Panc1 (cell line): ENCODE results near the gene EYS. TPM values are rescaled to one million over a fixed set of nuclear protein-coding genes. Genes with fewer than 3 reads are reported as not detected.

Experiments used
- ATAC-seq: fragments of 200-7000 bp; cut with Tn5 transposase; 2 replicates; pipeline ENCODE4 v1.9.1; 2020; ENCODE audit warnings: mild to moderate bottlenecking, moderate library complexity
- BruUV-seq: library from RNA; stranded (reverse); fragments of 400-500 nt; replicated peaks from 2 replicates; lab custom pipeline; 2021; lab: Mats Ljungman, UMichigan
- CTCF ChIA-PET: fragments of 300-600 bp; sonication (Branson Sonifier 250); formaldehyde crosslinking; loops from one replicate; lab custom pipeline; 2022; ENCODE audit warnings: antibody characterized with exemption; lab: Charles Lee
- POLR2A ChIA-PET: fragments of 300-600 bp; sonication (Branson Sonifier 250); formaldehyde crosslinking; loops from one replicate; lab custom pipeline; 2022; ENCODE audit warnings: antibody characterized with exemption; lab: Charles Lee
- DNase-seq: peaks from one replicate; pipeline ENCODE4 v3.0.0-alpha.2; 2010; ENCODE audit warnings: low read depth, low spot score
- H3K27ac ChIP-seq: 2 replicates; pipeline ENCODE4 v1.5.1; 2011; ENCODE audit warnings: mild to moderate bottlenecking, low read length, inconsistent platforms
- H3K27me3 ChIP-seq: fragments of 200-500 bp; sonication (Bioruptor generic); 2 replicates; pipeline ENCODE4 v1.6.0; 2014; ENCODE audit warnings: low read length, inconsistent platforms; ENCODE audit not compliant: control insufficient read depth, insufficient read depth
- H3K36me3 ChIP-seq: fragments of 200-500 bp; sonication (Bioruptor generic); 2 replicates; pipeline ENCODE4 v1.5.1; 2014; ENCODE audit warnings: inconsistent platforms, mild to moderate bottlenecking, low read length, moderate library complexity; ENCODE audit not compliant: control insufficient read depth, insufficient read depth
- H3K4me1 ChIP-seq: 2 replicates; pipeline ENCODE4 v1.5.1; 2011; ENCODE audit warnings: inconsistent platforms, mild to moderate bottlenecking, low read length, moderate library complexity; ENCODE audit not compliant: control insufficient read depth, insufficient read depth
- H3K4me3 ChIP-seq, 2 experiments: 2 replicates each; pipeline ENCODE4 v1.5.1; 2011 to 2012; ENCODE audit warnings: low read depth in 2 of 2, low read length in 2 of 2, mild to moderate bottlenecking in 2 of 2, inconsistent platforms in 1 of 2, moderate library complexity in 1 of 2
- H3K9me3 ChIP-seq: fragments of 200-500 bp; sonication (Bioruptor generic); 2 replicates; pipeline ENCODE4 v1.5.1; 2014; ENCODE audit warnings: low read depth, mild to moderate bottlenecking, inconsistent platforms, low read length, moderate library complexity; ENCODE audit not compliant: control insufficient read depth, insufficient read depth
- POLR2AphosphoS5 ChIP-seq: IDR thresholded peaks from 2 replicates; pipeline ENCODE4 v1.6.1; 2012; ENCODE audit warnings: mild to moderate bottlenecking, low read depth, low read length, moderate library complexity
- SIN3A ChIP-seq: IDR thresholded peaks from 2 replicates; pipeline ENCODE4 v1.6.1; 2012; ENCODE audit warnings: low read depth, mild to moderate bottlenecking, low read length, moderate library complexity, borderline replicate concordance; ENCODE audit not compliant: insufficient read depth
- TCF7L2 ChIP-seq: IDR thresholded peaks from 2 replicates; pipeline ENCODE4 v1.6.1; 2011; ENCODE audit warnings: mild to moderate bottlenecking, low read depth, low read length, inconsistent platforms
- in situ Hi-C: cut with HindIII; loops from 2 replicates; pipeline ENCODE4 v1.10.0; 2016; ENCODE audit warnings: low sequenced_read_pairs, low pct_unique_long_range_greater_than_20kb
- intact Hi-C: fragments of 100-400 bp; cut with micrococcal nuclease; formaldehyde crosslinking; loops from one replicate; pipeline ENCODE4 v1.10.0; 2022; ENCODE audit not compliant: unreplicated experiment
- total RNA-seq: library from RNA; stranded (reverse); gene quantifications from one replicate; pipeline ENCODE4 v1.2.1, GENCODE V29; 2021; ENCODE audit not compliant: unreplicated experiment
- TF ChIP-seq, protein P1 (sequence below): fragments of 450-650 bp; IDR thresholded peaks from 2 replicates; pipeline ENCODE4 v1.5.1; 2017; ENCODE audit warnings: mild to moderate bottlenecking
- TF ChIP-seq, protein P2 (sequence below), 2 experiments: IDR thresholded peaks; 2 replicates each; pipeline ENCODE4 v1.6.1; 2011 to 2012; ENCODE audit warnings: low read depth in 2 of 2, control low read depth in 1 of 2, low read length in 1 of 2, mild to moderate bottlenecking in 1 of 2, moderate library complexity in 1 of 2; ENCODE audit not compliant: insufficient read depth in 1 of 2

EYS gene
- total RNA-seq, 1 experiment from 2014 or later, result not detected

DNA sequence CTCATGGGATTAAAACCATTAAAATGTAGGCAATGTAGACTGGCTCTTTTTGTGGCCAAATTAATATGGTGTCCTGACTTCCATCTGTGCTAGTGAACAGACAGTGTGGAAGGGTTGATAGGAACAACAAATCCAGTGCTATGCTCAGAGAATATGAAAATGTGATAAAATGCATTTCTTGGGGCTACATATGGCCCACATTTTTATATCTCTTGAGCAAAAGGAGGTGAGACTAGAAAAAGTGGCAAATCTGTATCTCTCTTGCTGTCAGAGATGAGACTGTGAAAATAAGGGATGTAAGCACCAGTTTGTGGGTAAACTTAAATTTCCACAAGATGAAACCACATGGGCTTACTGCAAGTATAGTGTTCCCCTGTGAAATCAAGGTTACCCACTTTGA, 1909.3 kb downstream of the EYS start:
- Histone ChIP-seq H3K4me1 (no peaks in the 10 kb centered on the region), H3K27ac (no peak overlapping the region), H3K27me3 (peaks cover 4% of the 10 kb centered on the region; the same call in 1 of the 2 replicates), H3K9me3 (no peaks in the 10 kb centered on the region), H3K36me3 (no peaks in the 10 kb centered on the region), H3K4me3 (no peak overlapping the region)
- in situ Hi-C loops (no loop called here), intact Hi-C loops (no loop called here)
- POLR2A ChIA-PET, result no interaction called here
- no TSS peak for BruUV-seq
- DNase-seq, result no peak
- CTCF ChIA-PET, result no interaction called here
- no peak for ATAC-seq
- TF ChIP-seq POLR2AphosphoS5, result no peak

DNA sequence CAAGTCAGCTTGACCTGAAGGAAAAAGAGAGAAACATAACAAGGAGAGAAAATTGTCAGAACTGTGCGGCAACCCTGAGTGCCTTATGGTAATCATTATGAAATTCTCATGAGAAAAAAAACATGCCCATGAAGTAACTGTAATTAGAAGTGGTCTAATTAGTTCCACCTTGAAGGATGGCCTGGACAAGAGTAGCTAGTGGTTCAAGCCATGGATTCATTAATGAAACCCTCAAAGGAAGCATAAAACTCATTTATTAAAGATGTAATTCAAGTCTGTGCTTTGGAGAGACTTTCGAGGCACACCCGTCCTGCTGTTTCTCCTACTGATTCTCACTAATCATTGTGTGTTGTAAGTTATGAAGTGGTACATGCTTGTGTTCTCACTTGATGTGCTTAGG, 1911.2 kb downstream of the EYS start:
- POLR2A ChIA-PET, result no interaction called here
- DNase-seq (no peak), ATAC-seq (no peak)
- in situ Hi-C loops, result no loop called here
- CTCF ChIA-PET, result no interaction called here
- Histone ChIP-seq H3K27me3 (peaks cover 4% of the 10 kb centered on the region; the same call in 1 of the 2 replicates), H3K36me3 (no peaks in the 10 kb centered on the region), H3K9me3 (no peaks in the 10 kb centered on the region), H3K4me1 (no peaks in the 10 kb centered on the region), H3K27ac (no peak overlapping the region), H3K4me3 (no peak overlapping the region)
- TF ChIP-seq, protein P1, sequence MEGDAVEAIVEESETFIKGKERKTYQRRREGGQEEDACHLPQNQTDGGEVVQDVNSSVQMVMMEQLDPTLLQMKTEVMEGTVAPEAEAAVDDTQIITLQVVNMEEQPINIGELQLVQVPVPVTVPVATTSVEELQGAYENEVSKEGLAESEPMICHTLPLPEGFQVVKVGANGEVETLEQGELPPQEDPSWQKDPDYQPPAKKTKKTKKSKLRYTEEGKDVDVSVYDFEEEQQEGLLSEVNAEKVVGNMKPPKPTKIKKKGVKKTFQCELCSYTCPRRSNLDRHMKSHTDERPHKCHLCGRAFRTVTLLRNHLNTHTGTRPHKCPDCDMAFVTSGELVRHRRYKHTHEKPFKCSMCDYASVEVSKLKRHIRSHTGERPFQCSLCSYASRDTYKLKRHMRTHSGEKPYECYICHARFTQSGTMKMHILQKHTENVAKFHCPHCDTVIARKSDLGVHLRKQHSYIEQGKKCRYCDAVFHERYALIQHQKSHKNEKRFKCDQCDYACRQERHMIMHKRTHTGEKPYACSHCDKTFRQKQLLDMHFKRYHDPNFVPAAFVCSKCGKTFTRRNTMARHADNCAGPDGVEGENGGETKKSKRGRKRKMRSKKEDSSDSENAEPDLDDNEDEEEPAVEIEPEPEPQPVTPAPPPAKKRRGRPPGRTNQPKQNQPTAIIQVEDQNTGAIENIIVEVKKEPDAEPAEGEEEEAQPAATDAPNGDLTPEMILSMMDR, result no peak
- TF ChIP-seq, protein P2, sequence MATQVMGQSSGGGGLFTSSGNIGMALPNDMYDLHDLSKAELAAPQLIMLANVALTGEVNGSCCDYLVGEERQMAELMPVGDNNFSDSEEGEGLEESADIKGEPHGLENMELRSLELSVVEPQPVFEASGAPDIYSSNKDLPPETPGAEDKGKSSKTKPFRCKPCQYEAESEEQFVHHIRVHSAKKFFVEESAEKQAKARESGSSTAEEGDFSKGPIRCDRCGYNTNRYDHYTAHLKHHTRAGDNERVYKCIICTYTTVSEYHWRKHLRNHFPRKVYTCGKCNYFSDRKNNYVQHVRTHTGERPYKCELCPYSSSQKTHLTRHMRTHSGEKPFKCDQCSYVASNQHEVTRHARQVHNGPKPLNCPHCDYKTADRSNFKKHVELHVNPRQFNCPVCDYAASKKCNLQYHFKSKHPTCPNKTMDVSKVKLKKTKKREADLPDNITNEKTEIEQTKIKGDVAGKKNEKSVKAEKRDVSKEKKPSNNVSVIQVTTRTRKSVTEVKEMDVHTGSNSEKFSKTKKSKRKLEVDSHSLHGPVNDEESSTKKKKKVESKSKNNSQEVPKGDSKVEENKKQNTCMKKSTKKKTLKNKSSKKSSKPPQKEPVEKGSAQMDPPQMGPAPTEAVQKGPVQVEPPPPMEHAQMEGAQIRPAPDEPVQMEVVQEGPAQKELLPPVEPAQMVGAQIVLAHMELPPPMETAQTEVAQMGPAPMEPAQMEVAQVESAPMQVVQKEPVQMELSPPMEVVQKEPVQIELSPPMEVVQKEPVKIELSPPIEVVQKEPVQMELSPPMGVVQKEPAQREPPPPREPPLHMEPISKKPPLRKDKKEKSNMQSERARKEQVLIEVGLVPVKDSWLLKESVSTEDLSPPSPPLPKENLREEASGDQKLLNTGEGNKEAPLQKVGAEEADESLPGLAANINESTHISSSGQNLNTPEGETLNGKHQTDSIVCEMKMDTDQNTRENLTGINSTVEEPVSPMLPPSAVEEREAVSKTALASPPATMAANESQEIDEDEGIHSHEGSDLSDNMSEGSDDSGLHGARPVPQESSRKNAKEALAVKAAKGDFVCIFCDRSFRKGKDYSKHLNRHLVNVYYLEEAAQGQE (IDR thresholded peaks at IDR 0.05; ENCODE audit: insufficient read depth in 1 of 2, low read depth in 2 of 2, low read length in 1 of 2), result no peak
- no peak for TF ChIP-seq TCF7L2
- no peak for TF ChIP-seq POLR2AphosphoS5
- TF ChIP-seq SIN3A, result no peak
- no TSS peak for BruUV-seq
- intact Hi-C loops, result no loop called here

DNA sequence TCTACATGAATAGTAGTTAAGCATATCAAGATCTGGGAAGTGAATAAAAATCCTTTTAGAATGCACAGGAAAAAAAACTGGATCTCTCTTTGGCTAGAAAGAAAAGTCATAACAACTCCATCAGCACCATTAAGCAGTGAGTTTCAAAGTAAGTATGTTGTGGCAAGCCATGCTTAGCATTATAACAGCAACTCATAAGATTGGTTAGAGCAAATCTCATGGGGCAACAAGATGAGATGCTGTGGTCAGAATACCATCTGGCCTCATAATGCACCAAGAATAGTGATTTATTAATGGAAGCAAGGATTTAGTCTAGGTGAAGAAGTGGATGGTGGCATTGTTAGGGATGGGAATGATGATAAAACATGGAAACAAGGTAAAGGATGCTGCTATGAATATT, 1912.0 kb downstream of the EYS start:
- no peaks in the 10 kb centered on the region for H3K9me3 ChIP-seq
- no TSS peak for BruUV-seq
- H3K36me3 ChIP-seq, result no peaks in the 10 kb centered on the region
- H3K4me3 ChIP-seq, result no peak overlapping the region
- peaks cover 4% of the 10 kb centered on the region; the same call in 1 of the 2 replicates for H3K27me3 ChIP-seq
- DNase-seq (no peak), ATAC-seq (no peak)
- no peaks in the 10 kb centered on the region for H3K4me1 ChIP-seq
- POLR2A ChIA-PET, result no interaction called here
- no peak overlapping the region for H3K27ac ChIP-seq
- TF ChIP-seq TCF7L2 (no peak), SIN3A (no peak)
- TF ChIP-seq, protein P2 (IDR thresholded peaks at IDR 0.05; ENCODE audit: insufficient read depth in 1 of 2, low read depth in 2 of 2, low read length in 1 of 2), result no peak
- TF ChIP-seq, protein P1, result no peak
- intact Hi-C loops (no loop called here), in situ Hi-C loops (no loop called here)
- CTCF ChIA-PET, result no interaction called here
